Suppressor macrophage treated with lipopolysaccharide for 4 hours (primary cell): ENCODE measurements around the gene TBCCD1.
"Not testable (repeated sequence)": the region's sequence is repeated elsewhere in the genome, so short reads cannot be mapped to it uniquely, and the experiment has no call there.

ENCODE experiments used
- DNase-seq: peaks from one replicate; pipeline ENCODE4 v3.0.0-alpha.2; 2020

The TBCCD1 gene

DNA sequence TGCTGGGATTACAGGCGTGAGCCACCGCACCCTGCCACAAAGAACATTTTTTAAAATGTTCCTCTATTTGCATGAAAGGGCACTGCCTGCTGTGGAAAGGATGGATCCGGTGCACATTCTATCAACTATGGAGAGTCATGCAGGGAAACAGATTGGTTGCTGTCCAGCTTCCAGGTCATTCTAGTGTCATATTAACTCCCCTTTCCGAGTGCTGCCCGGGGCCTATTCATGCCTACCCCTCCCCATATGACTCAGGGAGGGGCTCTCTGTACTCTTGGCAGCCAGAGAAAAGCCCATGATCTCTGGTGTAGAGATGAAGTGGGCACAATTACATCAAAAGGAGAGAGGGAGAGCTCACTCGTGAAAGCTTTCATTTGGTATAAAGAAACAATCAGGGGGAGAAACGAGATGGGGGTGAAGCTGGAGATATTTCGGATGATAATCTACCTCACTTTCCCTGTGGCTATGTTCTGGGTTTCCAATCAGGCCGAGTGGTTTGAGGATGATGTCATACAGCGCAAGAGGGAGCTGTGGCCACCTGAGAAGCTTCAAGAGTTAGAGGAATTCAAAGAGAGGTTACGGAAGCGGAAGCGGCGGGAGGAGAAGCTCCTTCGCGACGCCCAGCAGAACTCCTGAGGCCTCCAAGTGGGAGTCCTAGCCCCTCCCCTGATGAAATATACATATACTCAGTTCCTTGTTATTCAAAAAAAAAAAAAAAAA, 29.6 kb upstream of the TBCCD1 start:
- no peak for DNase-seq

DNA sequence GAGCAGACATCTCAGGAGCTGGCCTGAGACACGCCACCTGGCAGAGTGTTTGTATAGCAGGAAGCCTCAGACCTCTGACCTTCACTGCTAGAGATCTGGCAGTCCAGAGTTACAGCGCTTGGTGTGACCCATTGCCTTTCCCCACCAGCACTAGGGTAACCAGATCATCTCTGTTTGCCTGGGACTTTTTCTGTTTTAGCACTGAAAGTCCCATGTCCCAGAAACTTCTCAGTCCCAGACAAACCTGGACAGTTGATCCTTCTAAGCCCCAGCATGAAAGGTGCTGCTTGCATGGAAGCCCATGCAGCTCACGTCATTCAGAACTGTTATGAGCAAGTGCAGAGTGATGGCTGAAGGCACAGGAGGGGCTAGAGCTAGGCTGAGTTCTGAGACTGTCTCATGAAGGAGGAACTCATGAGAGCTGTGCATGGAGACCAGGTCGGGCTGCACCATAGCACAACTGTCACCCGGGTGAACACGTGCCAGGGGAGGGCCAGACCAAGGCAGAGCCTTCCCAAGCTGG, 27.5 kb upstream of the TBCCD1 start:
- no peak for DNase-seq

DNA sequence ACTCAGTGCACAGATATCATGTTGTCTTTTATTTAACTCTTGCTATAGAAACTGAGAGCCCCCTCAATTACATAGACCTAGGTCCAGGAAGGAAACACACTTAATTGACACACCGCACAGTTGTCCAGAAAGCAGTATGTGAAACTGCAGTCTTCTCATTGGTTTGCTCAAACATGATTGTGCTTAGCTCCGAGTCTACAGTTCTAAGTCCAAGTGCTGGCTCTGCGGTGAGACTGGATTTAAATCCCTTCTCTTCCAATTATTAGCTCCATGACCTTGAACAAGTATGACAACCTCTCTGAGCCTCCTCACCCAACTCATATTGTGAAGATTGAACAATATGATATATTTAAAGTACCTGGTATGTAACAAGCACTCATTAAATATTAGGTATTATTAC, 26.7 kb upstream of the TBCCD1 start:
- no peak for DNase-seq

GRCh38 chr3:186592682-186593081, 25.5 kb upstream of the TBCCD1 start:
- no peak for DNase-seq

GRCh38 chr3:186590580-186591295, 23.6 kb upstream of the TBCCD1 start:
- no peak for DNase-seq

GRCh38 chr3:186589856-186590579, 22.9 kb upstream of the TBCCD1 start:
- no peak for DNase-seq

GRCh38 chr3:186589121-186589520, 22.0 kb upstream of the TBCCD1 start:
- no peak for DNase-seq

- DNase-seq, result no peak
Measured at GRCh38 chr3:186588632-186589031, 21.5 kb upstream of the TBCCD1 start.

DNA sequence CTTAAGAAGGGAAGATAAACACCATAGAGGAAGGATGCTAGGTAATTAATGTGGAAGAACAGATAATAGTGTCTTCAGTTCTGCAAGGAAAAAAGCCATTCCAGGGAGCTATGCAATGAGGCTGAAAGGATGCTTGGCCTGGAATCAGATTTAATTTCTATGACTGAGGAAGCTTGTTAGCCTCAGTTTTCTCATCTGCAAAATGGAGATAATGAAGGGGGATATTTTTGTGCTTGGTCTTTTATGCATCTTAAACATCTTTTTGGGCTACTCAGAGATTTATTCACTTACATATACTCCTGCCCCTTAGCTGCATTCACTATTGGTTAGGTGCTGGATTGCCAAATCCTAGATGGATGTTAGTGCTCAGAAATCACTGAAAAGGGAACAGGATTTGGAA, 20.0 kb upstream of the TBCCD1 start:
- DNase-seq, result no peak

DNA sequence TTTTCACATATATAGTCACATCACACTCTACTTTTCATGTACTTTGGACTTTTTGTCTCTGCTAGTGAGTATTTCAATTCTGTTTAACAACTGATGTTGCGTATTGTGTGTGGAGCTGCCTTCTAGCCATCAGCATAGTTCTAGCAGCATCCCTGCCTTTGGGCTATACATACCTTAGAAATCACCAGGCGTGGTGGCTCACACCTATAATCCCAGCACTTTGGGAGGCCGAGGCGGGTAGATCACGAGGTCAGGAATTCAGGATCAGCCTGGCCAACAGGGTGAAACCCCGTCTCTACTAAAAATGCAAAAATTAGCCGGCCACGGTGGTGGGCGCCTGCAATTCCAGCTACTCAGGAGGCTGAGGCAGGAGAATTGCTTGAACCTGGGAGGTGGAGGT, 19.1 kb upstream of the TBCCD1 start:
- DNase-seq, result not testable (repeated sequence)

- DNase-seq, result no peak
Measured at GRCh38 chr3:186583831-186584230, 16.7 kb upstream of the TBCCD1 start.

- no peak for DNase-seq
Measured at GRCh38 chr3:186582541-186582940, 15.4 kb upstream of the TBCCD1 start.

DNA sequence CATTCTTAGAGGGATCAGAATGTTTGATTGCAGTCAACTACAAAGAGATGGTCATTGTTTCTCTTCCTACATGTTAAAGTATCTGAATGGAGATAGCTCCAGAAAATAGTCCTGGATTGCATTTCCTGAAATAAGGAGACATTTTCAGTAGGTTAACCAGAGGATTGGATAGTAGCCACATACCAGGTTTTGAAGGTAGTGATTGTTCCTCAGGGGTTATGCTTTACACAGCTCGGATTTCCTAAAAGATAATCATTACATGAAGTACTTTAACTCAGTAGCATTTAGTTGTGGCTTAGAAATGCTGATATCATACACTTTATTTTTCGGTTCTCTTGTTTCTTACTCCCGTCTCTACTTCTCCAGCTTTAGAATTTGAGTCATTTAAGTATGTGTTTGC, 13.6 kb upstream of the TBCCD1 start:
- DNase-seq, result no peak

GRCh38 chr3:186577521-186577920, 10.4 kb upstream of the TBCCD1 start:
- DNase-seq, result peak; percentile 41

- peak; percentile 21 for DNase-seq
Measured at GRCh38 chr3:186571644-186572013, 4.5 kb upstream of the TBCCD1 start.

- no peak for DNase-seq
Measured at GRCh38 chr3:186570941-186571643, 4.0 kb upstream of the TBCCD1 start.

GRCh38 chr3:186570096-186570940, 3.2 kb upstream of the TBCCD1 start, which contains the start of gene DNAJB11:
TSS of gene DNAJB11 (plus strand) at chr3:186570720. CDS start at chr3:186570898, 178 bp downstream.
- peak; percentile 100 for DNase-seq

DNA sequence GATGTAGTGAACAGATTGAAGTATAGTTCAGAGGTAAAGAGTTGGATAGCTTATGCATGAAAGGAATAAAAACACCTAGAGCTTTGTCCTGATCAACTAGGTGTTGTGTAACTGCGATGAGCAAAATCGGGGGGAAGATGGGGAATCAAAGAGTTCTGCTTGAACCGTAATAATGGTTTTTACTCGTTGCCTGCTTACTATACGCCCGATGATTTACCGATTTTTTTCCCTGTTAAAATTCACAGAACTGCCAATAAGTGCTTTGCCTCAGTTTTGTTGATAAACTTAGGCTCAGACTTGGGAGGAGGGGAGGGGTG, 2.6 kb upstream of the TBCCD1 start:
- DNase-seq, result no peak

GRCh38 chr3:186569361-186569760, 2.2 kb upstream of the TBCCD1 start:
- not testable (repeated sequence) for DNase-seq

DNA sequence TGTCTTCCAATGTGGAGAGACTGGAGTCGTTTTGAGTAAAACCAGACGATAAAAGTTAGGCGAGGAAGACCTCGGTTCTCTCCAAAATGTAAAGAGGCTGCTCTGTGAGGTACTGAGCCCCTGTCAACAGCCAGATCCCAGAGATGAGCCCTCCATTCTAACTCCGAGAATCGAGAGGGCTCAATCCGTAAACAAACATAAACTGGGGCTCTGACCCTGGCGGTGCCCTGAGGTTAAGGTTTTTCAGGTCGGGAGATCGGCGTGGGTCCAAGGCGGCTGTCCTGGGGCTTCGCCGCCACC, 417 bp downstream of the TBCCD1 start:
- no peak for DNase-seq

- no peak for DNase-seq
Measured at GRCh38 chr3:186564586-186564985, 2.6 kb downstream of the TBCCD1 start.

DNA sequence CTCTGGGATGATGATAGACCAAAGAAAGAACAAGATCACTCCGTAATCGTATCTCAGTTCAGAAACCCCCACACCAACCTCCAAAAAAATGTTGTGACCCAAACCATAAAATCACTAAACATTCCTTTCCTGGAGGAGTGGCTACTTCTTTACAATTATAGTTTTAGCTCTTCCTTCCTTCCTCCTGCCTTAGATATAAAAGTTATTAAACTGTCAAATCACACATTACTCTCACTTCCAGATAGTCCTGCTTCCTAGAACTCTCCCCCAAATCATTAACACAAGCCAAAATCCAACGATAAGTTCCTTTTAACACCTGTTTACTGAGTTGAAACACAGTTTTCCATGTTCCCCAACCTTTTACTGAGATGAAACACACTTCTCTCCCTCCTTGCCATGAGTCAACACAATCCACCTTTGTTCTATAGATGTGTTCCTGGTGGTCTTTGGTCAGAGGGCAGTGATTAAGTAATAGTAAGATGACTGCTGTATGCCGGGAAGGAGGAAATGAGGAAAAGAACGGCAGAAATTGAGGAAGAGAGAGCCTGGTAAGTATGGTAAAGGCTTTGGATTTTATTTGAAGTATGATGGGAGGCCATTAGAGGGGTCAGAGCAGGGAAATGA, 14.6 kb downstream of the TBCCD1 start:
- DNase-seq, result no peak
